SK-N-SH (cell line): Measurements from ENCODE around the gene XRCC5. TPM values are rescaled to one million over a fixed set of nuclear protein-coding genes. Genes with fewer than 3 reads are reported as not detected.
A peak's percentile ranks its signal among the peaks of the same experiment; 100 is the strongest.

ENCODE experiments used
- CTCF ChIA-PET: fragments of 300-600, 350-600 bp; formaldehyde crosslinking; extraction: SDS; loops from one replicate; lab custom pipeline; 2021; lab: Yijun Ruan, JAX
- POLR2A ChIA-PET: fragments of 350-600 bp; sonication (Branson Sonifier 250); formaldehyde crosslinking; extraction: SDS; loops from one replicate; lab custom pipeline; 2020; ENCODE audit warnings: antibody characterized with exemption, inconsistent platforms; lab: Yijun Ruan, JAX
- DNase-seq: peaks from one replicate; pipeline ENCODE4 v3.0.0; 2012
- H2AFZ ChIP-seq: fragments of 200-600 bp; sonication (generic); 2 replicates; pipeline ENCODE4 v1.8.1; 2016; ENCODE audit warnings: antibody characterized with exemption, mild to moderate bottlenecking, low read depth
- H3F3A ChIP-seq: fragments of 200-600 bp; sonication (generic); replicated peaks from 2 replicates; pipeline ENCODE3; 2016; ENCODE audit warnings: antibody characterized with exemption, mild to moderate bottlenecking; ENCODE audit not compliant: insufficient read depth
- H3K27ac ChIP-seq, 2 experiments: fragments of 200-500 bp in 1 of 2; fragments of 200-600 bp in 1 of 2; sonication (Bioruptor generic) in 1 of 2; sonication (generic), shearing (Covaris generic) in 1 of 2; 2 replicates each; pipeline versions ENCODE4 v1.5.1 to v1.6.1; 2014 to 2016; ENCODE audit warnings: low read depth in 2 of 2, inconsistent platforms in 1 of 2, low read length in 1 of 2, mild to moderate bottlenecking in 1 of 2, mixed read lengths in 1 of 2
- H3K27me3 ChIP-seq: fragments of 200-600 bp; sonication (generic), shearing (Covaris generic); 2 replicates; pipeline ENCODE4 v1.6.1; 2016; ENCODE audit warnings: mixed run types; ENCODE audit not compliant: insufficient read depth
- H3K36me3 ChIP-seq, 2 experiments: fragments of 200-500 bp in 1 of 2; fragments of 200-600 bp in 1 of 2; sonication (Bioruptor generic) in 1 of 2; sonication (generic) in 1 of 2; replicated peaks in 1 of 2; 2 replicates each; pipeline versions ENCODE3 to v1.5.1; 2014 to 2016; ENCODE audit warnings: low read length in 1 of 2, mild to moderate bottlenecking in 1 of 2; ENCODE audit not compliant: insufficient read depth in 2 of 2, control insufficient read depth in 1 of 2
- H3K4me1 ChIP-seq, 2 experiments: fragments of 200-500 bp in 1 of 2; fragments of 200-600 bp in 1 of 2; sonication (Bioruptor generic) in 1 of 2; sonication (generic), shearing (Covaris generic) in 1 of 2; 2 replicates each; pipeline versions ENCODE4 v1.5.1 to v1.6.1; 2014 to 2016; ENCODE audit warnings: low read depth in 1 of 2, low read length in 1 of 2, mixed run types in 1 of 2; ENCODE audit not compliant: insufficient read depth in 2 of 2, control insufficient read depth in 1 of 2
- H3K4me2 ChIP-seq: fragments of 200-600 bp; sonication (generic), shearing (Covaris generic); 2 replicates; pipeline ENCODE4 v1.6.1; 2017; ENCODE audit warnings: mixed run types
- H3K4me3 ChIP-seq, 2 experiments: fragments of 200-500 bp in 1 of 2; fragments of 200-600 bp in 1 of 2; sonication (Bioruptor generic) in 1 of 2; sonication (generic), shearing (Covaris generic) in 1 of 2; 2 replicates each; pipeline versions ENCODE4 v1.5.1 to v1.8.1; 2014 to 2016; ENCODE audit warnings: low read depth in 2 of 2, inconsistent platforms in 1 of 2, low read length in 1 of 2, mild to moderate bottlenecking in 1 of 2, mixed read lengths in 1 of 2, moderate library complexity in 1 of 2
- H3K79me2 ChIP-seq: fragments of 200-600 bp; sonication (generic); 2 replicates; pipeline ENCODE4 v1.8.1; 2017; ENCODE audit warnings: mild to moderate bottlenecking; ENCODE audit not compliant: insufficient read depth
- H3K9ac ChIP-seq: fragments of 200-600 bp; sonication (generic); 2 replicates; pipeline ENCODE4 v1.6.1; 2017; ENCODE audit warnings: mixed run types
- H3K9me2 ChIP-seq: fragments of 200-600 bp; sonication (generic); 2 replicates; pipeline ENCODE4 v1.6.1; 2017; ENCODE audit warnings: mixed run types
- H3K9me3 ChIP-seq: fragments of 200-600 bp; sonication (generic); 2 replicates; pipeline ENCODE4 v1.6.1; 2017; ENCODE audit warnings: mixed run types, mild to moderate bottlenecking, moderate library complexity
- H4K20me1 ChIP-seq: fragments of 200-600 bp; sonication (generic); 2 replicates; pipeline ENCODE4 v1.6.1; 2017; ENCODE audit warnings: mild to moderate bottlenecking, mixed run types; ENCODE audit not compliant: insufficient read depth
- CHD2 ChIP-seq: fragments of 150-350 bp; IDR thresholded peaks from 2 replicates; pipeline ENCODE4 v1.6.1; 2018; ENCODE audit warnings: low read length; ENCODE audit not compliant: partially characterized antibody
- EZH2phosphoT487 ChIP-seq: fragments of 200-600 bp; sonication (generic); IDR thresholded peaks from 2 replicates; pipeline ENCODE4 v1.6.1; 2017; ENCODE audit warnings: low read depth, mixed run types, mild to moderate bottlenecking, antibody characterized with exemption, moderate library complexity, borderline replicate concordance
- FOSL2 ChIP-seq: IDR thresholded peaks from 2 replicates; pipeline ENCODE4 v1.4.0; 2012; ENCODE audit warnings: low read depth, mild to moderate bottlenecking, moderate library complexity, borderline replicate concordance
- FOXM1 ChIP-seq: IDR thresholded peaks from 2 replicates; pipeline ENCODE4 v1.4.0; 2012; ENCODE audit warnings: low read depth, mild to moderate bottlenecking
- GABPA ChIP-seq: IDR thresholded peaks from 2 replicates; pipeline ENCODE4 v1.4.0; 2012; ENCODE audit warnings: low read depth, mild to moderate bottlenecking
- GATA2 ChIP-seq: sonication (generic); formaldehyde crosslinking; IDR thresholded peaks from 2 replicates; pipeline ENCODE4 v1.5.0; 2020; ENCODE audit warnings: mild to moderate bottlenecking, missing genetic modification reagents
- JUND ChIP-seq: IDR thresholded peaks from 2 replicates; pipeline ENCODE4 v1.4.0; 2012
- NRF1 ChIP-seq: IDR thresholded peaks from 2 replicates; pipeline ENCODE4 v1.6.1; 2012; ENCODE audit warnings: low read depth, mild to moderate bottlenecking, low read length
- POLR2AphosphoS5 ChIP-seq: IDR thresholded peaks from 2 replicates; pipeline ENCODE4 v1.6.1; 2012; ENCODE audit warnings: low read depth, low read length
- RAD21 ChIP-seq: IDR thresholded peaks from 2 replicates; pipeline ENCODE4 v1.6.1; 2012; ENCODE audit warnings: mild to moderate bottlenecking, low read length
- TEAD4 ChIP-seq: IDR thresholded peaks from 2 replicates; pipeline ENCODE4 v1.4.0; 2012; ENCODE audit warnings: mild to moderate bottlenecking, borderline replicate concordance; ENCODE audit not compliant: insufficient read depth
- USF2 ChIP-seq: fragments of 150-350 bp; IDR thresholded peaks from 2 replicates; pipeline ENCODE4 v1.6.1; 2017; ENCODE audit warnings: antibody characterized with exemption, low read length, low read depth, borderline replicate concordance
- WGBS: methylation state at CpG from one replicate; pipeline ENCODE4 v1.1.6; 2017; ENCODE audit warnings: low lambda C conversion rate; 5-methylcytosine and 5-hydroxymethylcytosine counted together
- polyA plus RNA-seq, 3 experiments: library from polyadenylated mRNA; depleted of rRNA; stranded (reverse); fragments of >200 nt; gene quantifications; 2 replicates each; pipeline ENCODE4 v1.2.3, GENCODE V29; 2012

The XRCC5 gene
- polyA plus RNA-seq, 1 of the 3 experiments (the other 2 are of a cell fraction), result 125 TPM

GRCh38 chr2:216117561-216118340, 8.6 kb downstream of the XRCC5 start:
- ChIA-PET CTCF (no interaction called here), POLR2A (no interaction called here)
- Histone ChIP-seq H3K4me3 (no peak overlapping the region), H3K9me2 (no peaks in the 10 kb centered on the region), H3K9me3 (no peaks in the 10 kb centered on the region), H3K79me2 (peaks cover 92% of the 10 kb centered on the region), H3K9ac (no peak overlapping the region), H3F3A (peaks cover 18% of the 10 kb centered on the region), H3K4me1 (peaks cover 29 to 36% of the 10 kb centered on the region in 2 experiments), H3K4me2 (no peak overlapping the region; the same call in 1 of the 2 replicates), H3K36me3 (peaks cover 90 to 91% of the 10 kb centered on the region in 2 experiments), H3K27ac (peak overlapping the region; percentile 5 to 97; a peak in 3 of 4 replicates), H2AFZ (no peak overlapping the region), H3K27me3 (no peaks in the 10 kb centered on the region), H4K20me1 (no peaks in the 10 kb centered on the region)
- WGBS, result 75% methylated on average over 4 of the region's 4 CpGs
- 0 out of 2 replicates have a peak, but pooled peaks have one; percentile 6 for TF ChIP-seq FOSL2
- TF ChIP-seq FOXM1, result no peak
- DNase-seq, result no peak

GRCh38 chr2:216118474-216118873, 9.3 kb downstream of the XRCC5 start:
- no peaks in the 10 kb centered on the region for H4K20me1 ChIP-seq
- H3K36me3 ChIP-seq, result peaks cover 90 to 91% of the 10 kb centered on the region in 2 experiments
- DNase-seq, result no peak
- H3K9me2 ChIP-seq, result no peaks in the 10 kb centered on the region
- H3K27ac ChIP-seq, result peak overlapping the region in 1 of 2 experiments; percentile 2; a peak in 1 of 4 replicates
- WGBS, result 94% methylated on average over 1 of the region's 1 CpG
- H3K9ac ChIP-seq, result no peak overlapping the region
- CTCF ChIA-PET, result interaction anchor here (1.3 kb wide), 1 partner anchor 8 kb away, joined by 5 read pairs; no protein-coding TSS in a partner anchor
- H3K27me3 ChIP-seq, result no peaks in the 10 kb centered on the region
- H3K9me3 ChIP-seq, result no peaks in the 10 kb centered on the region
- H3F3A ChIP-seq, result peaks cover 11% of the 10 kb centered on the region
- no peak overlapping the region for H3K4me2 ChIP-seq
- POLR2A ChIA-PET, result no interaction called here
- no peak for TF ChIP-seq RAD21
- no peak for TF ChIP-seq CHD2
- no peak for TF ChIP-seq GATA2 (CRISPR knock-in tag)
- no peak for TF ChIP-seq EZH2phosphoT487
- no peak for TF ChIP-seq POLR2AphosphoS5
- TF ChIP-seq JUND, result no peak
- no peak for TF ChIP-seq TEAD4
- TF ChIP-seq USF2, result no peak
- no peak for TF ChIP-seq GABPA
- no peak for TF ChIP-seq NRF1
- no peak overlapping the region for H2AFZ ChIP-seq
- H3K4me1 ChIP-seq, result peaks cover 29 to 34% of the 10 kb centered on the region in 2 experiments
- no peak overlapping the region for H3K4me3 ChIP-seq
- peaks cover 95% of the 10 kb centered on the region for H3K79me2 ChIP-seq
